Esophagus squamous epithelium (tissue), 4 donors: Measurements from ENCODE around the gene SLC35E3.

Experiments used
- CTCF ChIP-seq, 6 experiments: fragments of 450-650 bp in 4 of 6; fragments of 200-600 bp in 2 of 6; sonication (generic) in 2 of 6; IDR thresholded peaks; one replicate each; pipeline ENCODE4 v1.5.1; 2016 to 2019; ENCODE audit warnings: antibody characterized with exemption in 6 of 6, mild to moderate bottlenecking in 4 of 6, moderate library complexity in 4 of 6
- POLR2A ChIP-seq, 4 donors: fragments of 450-650 bp; IDR thresholded peaks; one replicate each; pipeline ENCODE4 v1.6.1; 2017; ENCODE audit warnings: antibody characterized with exemption in 4 of 4, mild to moderate bottlenecking in 4 of 4, moderate library complexity in 3 of 4

GRCh38 chr12:68771223-68771925, 25.4 kb downstream of the SLC35E3 start:
- TF ChIP-seq CTCF (IDR thresholded peaks at IDR 0.05) (no peak), POLR2A (IDR thresholded peaks at IDR 0.05) (no peak)
